Right lung (tissue), 5 donors: Measurements from ENCODE around the gene TBC1D22A. TPM values are rescaled to one million over a fixed set of nuclear protein-coding genes. Genes with fewer than 3 reads are reported as not detected.
A peak's percentile ranks its signal among the peaks of the same experiment; 100 is the strongest.
"Not testable (repeated sequence)": the region's sequence is repeated elsewhere in the genome, so short reads cannot be mapped to it uniquely, and the experiment has no call there.

ENCODE experiments used
- DNase-seq, 2 donors: peaks; one replicate each; pipeline ENCODE4 v3.0.0-alpha.2; 2013
- polyA plus RNA-seq, 5 donors: library from polyadenylated mRNA; unstranded; fragments of 120-200 nt; gene quantifications; one replicate each; pipeline versions ENCODE4 v1.2.1 to v1.2.3, GENCODE V29; 2013; ENCODE audit warnings: inconsistent platforms in 1 of 5, low replicate concordance in 1 of 5; ENCODE audit not compliant: insufficient read length in 5 of 5, insufficient read depth in 1 of 5

The TBC1D22A gene
- polyA plus RNA-seq, 5 donors = 13.9 to 17.6 (median 16.2) TPM

GRCh38 chr22:46970411-46971098 lies 208.1 kb downstream of the TBC1D22A start:
- no peak for DNase-seq

DNA sequence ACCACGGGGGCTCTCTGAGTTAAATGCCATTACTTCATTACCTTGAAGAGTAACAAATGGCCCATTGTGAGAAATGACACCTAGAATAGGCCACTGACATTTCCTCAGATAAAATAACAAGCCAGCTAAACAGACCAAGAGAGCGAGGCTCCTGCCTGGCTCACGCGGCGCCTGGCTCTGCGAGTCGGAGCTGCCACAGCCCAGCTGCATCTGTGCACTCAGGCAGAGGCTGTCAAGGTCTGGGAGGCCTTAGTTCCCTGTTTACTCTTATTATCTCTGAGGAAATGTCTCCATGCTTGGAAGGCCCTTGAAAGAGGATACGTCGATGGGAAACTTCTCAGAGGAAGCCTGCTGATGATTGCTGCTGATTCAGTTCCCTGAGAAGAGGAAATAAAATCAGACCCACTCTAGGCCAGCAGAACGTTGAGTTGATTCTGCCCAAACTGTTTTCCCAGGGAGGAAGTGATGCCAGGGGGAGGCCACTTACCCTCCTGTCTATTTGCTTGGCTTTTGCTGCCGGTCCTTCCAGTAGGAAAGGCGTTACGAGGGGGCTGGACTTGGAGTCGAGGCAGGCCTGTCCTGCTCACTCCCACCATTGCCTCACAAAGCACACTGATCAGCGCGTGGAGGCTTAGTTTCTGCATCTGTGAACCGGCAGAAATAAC lies 208.8 kb downstream of the TBC1D22A start:
- peak; percentile 37 to 55 for DNase-seq

DNA sequence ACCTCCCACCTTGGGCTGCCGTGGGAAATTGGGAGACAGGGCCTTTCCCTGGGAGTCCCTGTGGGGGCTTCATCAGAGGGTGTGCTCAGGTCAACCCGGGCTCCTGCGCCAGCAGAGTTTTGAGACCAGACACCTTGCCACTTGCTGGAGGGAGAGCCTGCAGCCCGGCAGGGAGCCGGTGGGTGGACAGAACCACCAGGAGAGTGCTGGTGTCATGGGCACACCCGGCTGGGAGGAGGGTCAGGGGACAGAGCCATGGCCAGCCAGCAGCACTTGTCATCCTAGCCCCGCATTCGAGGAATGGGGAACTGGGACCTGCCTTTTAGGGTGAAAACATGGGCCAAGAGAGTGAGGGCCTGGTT lies 209.3 kb downstream of the TBC1D22A start:
- DNase-seq = no peak

- no peak for DNase-seq
These were observed 209.8 kb downstream of the TBC1D22A start for GRCh38 chr22:46972256-46972655.

DNA sequence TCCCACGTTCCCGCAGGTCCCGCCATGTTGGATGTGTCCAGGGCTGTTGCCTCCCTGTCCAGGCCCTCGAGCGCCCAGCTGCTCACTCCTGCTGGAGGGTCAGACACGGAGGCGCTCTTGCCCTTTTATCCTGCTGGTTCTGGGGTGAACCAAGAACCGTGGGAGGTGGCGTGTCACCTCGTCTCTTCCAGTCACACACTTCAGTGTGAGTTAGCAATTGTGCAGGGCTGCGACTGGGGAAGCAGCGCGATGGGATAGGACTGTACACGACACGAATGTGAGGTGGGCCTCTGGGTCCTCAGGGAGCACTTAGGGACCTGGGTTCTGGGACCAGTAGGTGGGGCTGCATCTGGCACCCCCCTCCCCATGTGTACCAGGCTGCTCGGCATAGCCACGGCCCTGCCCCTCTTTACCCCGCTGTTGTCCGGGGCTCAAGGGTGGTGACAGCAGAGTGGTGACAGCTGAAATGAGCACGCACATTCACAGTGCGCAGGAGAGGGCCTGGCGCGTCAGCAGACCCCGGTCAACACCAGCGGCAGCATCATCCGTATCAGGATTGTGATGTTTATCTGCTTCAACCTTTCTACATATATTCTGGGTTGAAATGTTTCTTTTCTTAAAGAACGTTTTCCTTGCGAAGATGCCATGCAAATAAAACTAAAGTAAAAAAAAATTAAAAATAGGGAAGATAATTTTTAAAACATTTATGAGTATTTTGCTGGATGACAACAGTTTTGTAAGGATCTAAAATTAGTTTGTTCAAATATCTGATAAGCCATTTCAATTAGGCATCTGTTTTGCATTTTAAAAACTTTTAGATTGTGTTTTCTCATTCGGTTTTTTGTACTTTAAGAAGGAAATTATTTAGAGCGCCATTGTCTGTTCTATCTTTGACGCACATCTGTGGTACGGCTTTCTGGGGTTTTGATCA lies 210.7 kb downstream of the TBC1D22A start:
- DNase-seq = no peak

DNA sequence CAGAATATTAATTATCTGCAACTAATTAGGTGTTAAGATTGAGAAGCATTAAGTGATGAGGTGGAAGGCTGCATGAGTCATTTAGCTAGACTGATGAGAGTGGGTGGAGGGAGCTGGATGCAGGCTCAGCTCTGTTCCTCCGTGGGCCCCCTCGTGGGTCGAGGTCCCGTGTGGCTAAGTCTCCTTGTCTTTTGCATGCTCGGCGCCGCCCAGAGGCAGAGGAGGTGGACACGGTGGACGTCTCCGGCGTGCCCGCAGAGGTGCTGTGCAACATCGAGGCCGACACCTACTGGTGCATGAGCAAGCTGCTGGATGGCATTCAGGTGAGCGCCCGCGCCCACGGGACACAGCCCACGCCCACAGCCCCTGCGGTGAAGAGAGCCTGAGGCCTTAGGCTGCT lies 211.6 kb downstream of the TBC1D22A start:
- DNase-seq = no peak

- DNase-seq = no peak
These were observed 212.5 kb downstream of the TBC1D22A start for GRCh38 chr22:46974631-46975585.

DNA sequence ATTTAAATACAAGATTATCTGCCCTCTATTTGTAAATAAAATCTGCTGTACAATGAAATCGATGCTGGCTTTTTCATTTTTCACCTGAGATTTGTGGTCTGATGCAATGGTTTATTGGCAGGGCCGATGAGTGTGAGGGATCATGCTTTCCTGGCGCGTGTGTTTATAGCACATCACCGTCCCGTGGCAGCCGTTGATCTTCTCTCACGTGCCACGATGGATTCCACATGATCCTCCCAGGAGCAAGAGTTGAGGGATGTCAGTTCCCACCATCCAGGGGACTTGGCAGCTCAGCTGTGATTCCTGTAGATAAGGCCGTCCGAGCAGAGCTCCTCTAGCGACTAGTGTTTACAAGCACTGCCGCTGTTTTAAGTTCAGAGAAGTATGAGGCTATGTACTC lies 213.7 kb downstream of the TBC1D22A start:
- no peak for DNase-seq

DNA sequence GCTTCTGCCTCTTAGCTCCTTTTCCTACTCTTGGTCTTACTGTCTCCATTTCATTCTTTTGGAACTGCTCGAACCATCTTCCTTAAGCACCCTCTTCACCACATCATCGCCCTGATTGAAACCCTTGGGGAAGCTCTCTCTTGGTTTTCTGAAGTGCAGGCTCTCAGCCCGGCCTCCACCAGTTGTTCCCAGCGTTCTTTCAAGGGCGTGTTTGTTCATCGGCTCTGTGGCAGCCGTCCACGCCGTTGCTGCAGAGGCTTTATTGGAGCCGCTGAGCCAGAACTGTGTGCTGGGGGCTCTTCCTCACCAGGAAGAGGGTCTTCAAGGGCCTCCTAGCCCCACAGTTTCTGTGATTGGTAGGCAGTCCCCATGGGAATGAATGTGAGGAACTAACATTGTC lies 214.1 kb downstream of the TBC1D22A start:
- DNase-seq = no peak

GRCh38 chr22:46977656-46978343 lies 215.3 kb downstream of the TBC1D22A start:
- no peak for DNase-seq

- DNase-seq = not testable (repeated sequence)
These were observed 216.2 kb downstream of the TBC1D22A start for GRCh38 chr22:46978668-46979067.

DNA sequence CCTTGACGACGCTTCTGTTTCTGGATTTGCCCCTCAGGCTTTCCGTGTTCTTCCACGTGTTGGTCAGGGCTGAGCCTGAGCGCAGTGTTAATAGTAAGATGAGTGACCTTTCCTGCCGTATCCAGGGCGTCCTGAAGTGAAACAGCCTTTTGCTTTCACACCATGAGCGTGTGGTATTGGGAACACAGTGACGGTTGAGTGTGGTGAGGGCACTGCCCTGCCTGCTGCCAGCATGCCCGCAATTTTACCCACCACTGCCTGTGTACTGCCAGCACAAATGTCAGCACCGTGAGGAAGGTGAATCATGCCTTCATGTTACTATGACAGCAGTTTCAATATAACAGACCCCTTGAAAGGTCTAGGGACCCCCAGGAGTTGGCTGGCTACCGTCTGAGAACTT lies 217.1 kb downstream of the TBC1D22A start:
- DNase-seq = no peak

GRCh38 chr22:46980392-46980791 lies 217.9 kb downstream of the TBC1D22A start:
- no peak for DNase-seq

DNA sequence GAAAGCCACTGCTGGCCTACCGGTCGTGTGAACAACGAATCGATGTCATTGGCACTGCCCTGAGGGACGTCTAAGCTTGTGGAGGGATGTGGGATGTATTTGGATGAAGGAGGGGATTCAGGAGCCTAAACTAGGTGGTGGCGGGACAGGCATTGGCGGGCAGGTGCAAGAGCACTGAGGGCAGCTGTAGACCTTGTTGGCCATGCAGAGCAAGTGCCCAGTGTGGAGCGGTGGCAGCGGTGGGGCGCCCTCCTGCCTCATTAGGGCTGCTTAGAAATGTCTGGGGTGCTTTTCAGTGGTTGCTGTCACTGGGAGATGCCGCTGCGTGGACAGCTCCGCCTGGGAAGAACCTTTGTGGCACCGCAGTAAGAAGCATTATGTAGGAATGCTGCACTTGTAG lies 220.2 kb downstream of the TBC1D22A start:
- no peak for DNase-seq

DNA sequence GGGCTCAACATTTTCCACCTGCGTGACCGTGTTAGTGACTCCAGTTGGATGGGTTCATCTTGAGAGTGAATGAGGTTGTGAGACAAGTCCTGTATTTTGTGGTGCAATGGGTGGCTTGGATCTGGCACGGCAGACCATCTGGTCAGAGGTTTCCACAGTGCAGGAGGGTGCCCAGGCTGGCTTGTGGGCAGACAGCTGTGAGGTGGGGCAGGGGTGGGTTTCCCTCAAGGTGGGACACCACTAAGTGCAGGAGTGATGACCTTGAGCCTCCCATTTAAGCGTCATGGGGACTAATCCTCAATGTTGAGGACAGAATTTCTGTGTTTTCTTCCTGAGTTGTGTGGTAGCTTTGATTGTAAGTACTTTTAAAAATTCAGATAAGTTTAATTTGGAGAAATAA lies 220.6 kb downstream of the TBC1D22A start:
- DNase-seq = no peak

GRCh38 chr22:46984751-46985506 lies 222.5 kb downstream of the TBC1D22A start:
- no peak for DNase-seq

GRCh38 chr22:46985507-46985882 lies 223.0 kb downstream of the TBC1D22A start:
- no peak for DNase-seq

DNA sequence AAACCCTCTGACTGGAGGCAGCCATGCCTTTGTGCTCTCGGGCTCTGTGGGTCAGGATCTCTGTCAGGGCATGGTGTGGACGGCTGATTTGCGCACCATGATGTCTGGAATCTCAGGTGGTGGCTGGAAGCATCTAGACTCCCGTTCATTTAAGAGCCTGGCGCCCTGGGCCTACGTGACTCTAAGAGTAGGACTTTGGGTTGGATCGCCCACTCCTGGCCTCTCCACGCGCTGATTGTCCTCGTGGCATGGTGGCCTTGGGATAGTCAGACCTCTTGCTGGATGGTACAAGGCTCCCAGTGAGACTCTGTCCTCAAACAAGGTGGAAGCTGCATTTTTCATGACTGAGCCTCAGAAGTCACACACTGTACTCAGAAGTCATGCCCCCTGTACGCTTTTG lies 224.3 kb downstream of the TBC1D22A start:
- DNase-seq = no peak

- DNase-seq = no peak
These were observed 228.6 kb downstream of the TBC1D22A start for GRCh38 chr22:46990937-46991550.

GRCh38 chr22:46991666-46992065 lies 229.2 kb downstream of the TBC1D22A start:
- no peak for DNase-seq
